B cell (primary cell): ENCODE measurements around the gene BCAR1. TPM values are rescaled to one million over a fixed set of nuclear protein-coding genes. Genes with fewer than 3 reads are reported as not detected.

Experiments used
- ATAC-seq: fragments of 200-7000 bp; cut with Tn5 transposase; one replicate; pipeline ENCODE4 v1.10.0; 2021; ENCODE audit warnings: low read depth, mild to moderate bottlenecking, moderate number of reproducible peaks, moderate library complexity
- CTCF ChIA-PET: fragments of 350-600 bp; sonication (Branson Sonifier 250); formaldehyde crosslinking; loops from one replicate; lab custom pipeline; 2021; ENCODE audit warnings: antibody characterized with exemption, inconsistent platforms; lab: Charles Lee
- POLR2A ChIA-PET: fragments of 350-600 bp; sonication (Branson Sonifier 250); formaldehyde crosslinking; loops from one replicate; lab custom pipeline; 2021; ENCODE audit warnings: antibody characterized with exemption; lab: Charles Lee
- DNase-seq: peaks from one replicate; pipeline ENCODE4 v3.0.0; 2013
- H2AFZ ChIP-seq: 2 replicates; pipeline ENCODE4 v1.6.1; 2012; ENCODE audit warnings: mild to moderate bottlenecking, low read depth, low read length; ENCODE audit not compliant: insufficient read depth, poor library complexity, severe bottlenecking
- H3K27ac ChIP-seq, 2 donors: 1 replicate in 1 of 2; 2 replicates in 1 of 2; pipeline ENCODE4 v1.5.1; 2012 to 2013; ENCODE audit warnings: low read length in 2 of 2, mild to moderate bottlenecking in 2 of 2, moderate library complexity in 1 of 2
- H3K27me3 ChIP-seq, 4 experiments: fragments of 200-600 bp in 1 of 4; sonication (generic) in 1 of 4; replicated peaks in 1 of 4; 1 replicate in 2 of 4; 2 replicates in 2 of 4; pipeline versions ENCODE4 v1.6.1 to v1.7.0; 2013 to 2016; ENCODE audit warnings: low read length in 3 of 4, mild to moderate bottlenecking in 2 of 4, mixed read lengths in 1 of 4, moderate library complexity in 1 of 4; ENCODE audit not compliant: insufficient read depth in 4 of 4, control insufficient read depth in 3 of 4; ENCODE audit errors: control extremely low read depth in 1 of 4
- H3K36me3 ChIP-seq, 2 experiments: replicated peaks in 1 of 2; 1 replicate in 1 of 2; 2 replicates in 1 of 2; pipeline versions ENCODE4 v1.6.1 to v1.7.1; 2013; ENCODE audit warnings: low read length in 1 of 2; ENCODE audit not compliant: insufficient read depth in 2 of 2, control insufficient read depth in 1 of 2; ENCODE audit errors: control extremely low read depth in 1 of 2, extremely low read depth in 1 of 2
- H3K4me1 ChIP-seq, 2 donors: fragments of 200-600 bp in 1 of 2; sonication (generic) in 1 of 2; 1 replicate in 1 of 2; 2 replicates in 1 of 2; pipeline versions ENCODE4 v1.5.1 to v1.6.1; 2013 to 2017; ENCODE audit warnings: low read length in 2 of 2; ENCODE audit not compliant: control insufficient read depth in 2 of 2, insufficient read depth in 2 of 2
- H3K4me2 ChIP-seq: replicated peaks from 2 replicates; pipeline ENCODE3; 2012; ENCODE audit warnings: mild to moderate bottlenecking, low read depth, low read length; ENCODE audit not compliant: poor library complexity, severe bottlenecking
- H3K4me3 ChIP-seq, 5 experiments: fragments of 200-600 bp in 1 of 5; sonication (generic) in 1 of 5; 1 replicate in 3 of 5; 2 replicates in 2 of 5; pipeline versions ENCODE4 v1.5.1 to v1.7.0; 2011 to 2016; ENCODE audit warnings: low read length in 4 of 5, mild to moderate bottlenecking in 4 of 5, low read depth in 2 of 5, control low read depth in 1 of 5, moderate library complexity in 1 of 5; ENCODE audit not compliant: insufficient read depth in 1 of 5; ENCODE audit errors: control extremely low read depth in 1 of 5, extremely low read depth in 1 of 5
- H3K79me2 ChIP-seq: fragments of 200-600 bp; sonication (generic); one replicate; pipeline ENCODE4 v1.6.0; 2016; ENCODE audit warnings: low read length; ENCODE audit not compliant: control insufficient read depth, insufficient read depth
- H3K9ac ChIP-seq: fragments of 200-600 bp; sonication (generic); 2 replicates; pipeline ENCODE4 v1.6.1; 2017; ENCODE audit warnings: mild to moderate bottlenecking, low read length, moderate library complexity
- H3K9me3 ChIP-seq, 3 donors: one replicate each; pipeline versions ENCODE4 v1.6.1 to v1.7.1; 2013; ENCODE audit warnings: low read length in 2 of 3; ENCODE audit not compliant: control insufficient read depth in 2 of 3, insufficient read depth in 1 of 3; ENCODE audit errors: control extremely low read depth in 1 of 3
- H4K20me1 ChIP-seq: 2 replicates; pipeline ENCODE4 v1.6.0; 2012; ENCODE audit warnings: mild to moderate bottlenecking, low read length; ENCODE audit not compliant: insufficient read depth, control insufficient read depth, poor library complexity, severe bottlenecking
- H3K27ac Mint-ChIP-seq: one replicate; pipeline ENCODE4 v1.8.0; 2021; ENCODE audit warnings: mixed read lengths
- H3K27me3 Mint-ChIP-seq: one replicate; pipeline ENCODE4 v1.8.0; 2021; ENCODE audit warnings: mixed read lengths
- H3K4me1 Mint-ChIP-seq: one replicate; pipeline ENCODE4 v1.8.0; 2021; ENCODE audit warnings: mixed read lengths
- H3K4me3 Mint-ChIP-seq: one replicate; pipeline ENCODE4 v1.8.0; 2021; ENCODE audit warnings: mixed read lengths
- H3K9me3 Mint-ChIP-seq: one replicate; pipeline ENCODE4 v1.8.0; 2022; ENCODE audit warnings: mixed read lengths; ENCODE audit not compliant: insufficient read depth
- EZH2 ChIP-seq: IDR thresholded peaks from 2 replicates; pipeline ENCODE4 v1.6.1; 2012; ENCODE audit warnings: borderline replicate concordance, low read depth, mild to moderate bottlenecking, moderate library complexity, low read length; ENCODE audit not compliant: insufficient read depth, poor library complexity, severe bottlenecking
- WGBS: methylation state at CpG from one replicate; pipeline ENCODE4 v1.1.5; 2013; ENCODE audit warnings: missing lambda C conversion rate; ENCODE audit not compliant: insufficient coverage; 5-methylcytosine and 5-hydroxymethylcytosine counted together
- intact Hi-C: fragments of 100-400 bp; cut with micrococcal nuclease; formaldehyde crosslinking; loops from one replicate; pipeline ENCODE4 v1.10.0; 2022
- polyA plus RNA-seq: library from polyadenylated mRNA; depleted of rRNA; stranded (reverse); fragments of >200 nt; gene quantifications from 2 replicates; pipeline ENCODE4 v1.2.3, GENCODE V29; 2012
- total RNA-seq, 2 donors: library from RNA; stranded (reverse); fragments of 120-200 nt in 1 of 2; gene quantifications; 1 replicate in 1 of 2; 2 replicates in 1 of 2; pipeline versions ENCODE4 v1.2.3 to v1.2.4, GENCODE V29; 2013 to 2022
- TF ChIP-seq, protein P1 (sequence below): fragments of 200-600 bp; IDR thresholded peaks from one replicate; pipeline ENCODE4 v1.8.0; 2022; ENCODE audit warnings: antibody characterized with exemption, mild to moderate bottlenecking

The BCAR1 gene
- total and polyA plus RNA-seq, 2 donors (not counting 1 experiment from before 2014, with no cell fraction given) = not detected

DNA sequence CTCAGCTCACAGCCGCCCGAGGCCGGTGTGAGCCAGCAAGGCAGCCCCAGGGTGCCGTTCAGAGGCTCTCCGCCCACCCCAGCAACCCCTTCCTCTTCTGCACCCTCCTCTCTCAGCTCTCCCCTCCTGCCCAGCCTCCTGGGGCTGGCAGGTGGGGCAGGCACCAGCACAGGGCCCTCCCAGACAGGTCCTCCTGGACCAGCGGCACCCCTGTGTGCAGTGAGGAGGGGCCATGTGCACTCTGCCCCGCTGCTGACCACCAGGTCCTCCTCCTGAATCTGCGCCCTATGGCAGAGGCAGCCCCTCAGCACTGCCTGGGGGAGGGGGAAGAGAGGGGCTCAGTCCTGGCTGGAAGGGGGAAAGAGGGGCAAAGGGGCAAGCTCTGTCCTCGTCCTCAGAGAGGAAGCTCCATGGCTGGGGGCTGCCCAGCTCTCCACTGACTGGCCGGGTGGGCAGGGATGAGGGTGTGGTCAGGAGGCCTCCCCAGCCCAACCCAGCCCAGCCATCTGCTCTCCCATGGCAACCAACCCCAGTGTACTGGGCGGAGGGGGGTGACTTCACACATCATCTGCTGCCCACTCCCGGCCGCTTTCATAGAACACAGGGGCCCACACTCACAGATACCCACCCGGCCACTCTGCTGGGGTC lies 5.4 kb upstream of the BCAR1 start:
- Histone ChIP-seq H3K27me3 (peaks cover 0 to 63% (median 33%) of the 10 kb centered on the region in 4 experiments), H2AFZ (no peak overlapping the region), H3K36me3 (no peaks in the 10 kb centered on the region), H3K4me1 (peaks cover 2 to 5% of the 10 kb centered on the region in 2 donors), H3K9me3 (peaks cover 0 to 11% (median 0%) of the 10 kb centered on the region in 3 donors), H3K4me2 (no peak overlapping the region), H4K20me1 (no peaks in the 10 kb centered on the region), H3K79me2 (no peaks in the 10 kb centered on the region), H3K27ac (no peak overlapping the region), H3K9ac (no peak overlapping the region), H3K4me3 (no peak overlapping the region)
- POLR2A ChIA-PET = no interaction called here
- WGBS = 52% methylated on average over 10 of the region's 14 CpGs
- H3K4me3 Mint-ChIP-seq = no peak overlapping the region
- CTCF ChIA-PET = interaction anchor here (1.1 kb wide), 1 partner anchor 124 kb away, joined by 3 read pairs; no protein-coding TSS in a partner anchor
- no peak for DNase-seq
- no peak for ATAC-seq
- intact Hi-C loops = no loop called here
- peaks cover 47% of the 10 kb centered on the region for H3K27me3 Mint-ChIP-seq
- peaks cover 5% of the 10 kb centered on the region for H3K4me1 Mint-ChIP-seq
- no peaks in the 10 kb centered on the region for H3K9me3 Mint-ChIP-seq
- no peak overlapping the region for H3K27ac Mint-ChIP-seq
- TF ChIP-seq, protein P1, sequence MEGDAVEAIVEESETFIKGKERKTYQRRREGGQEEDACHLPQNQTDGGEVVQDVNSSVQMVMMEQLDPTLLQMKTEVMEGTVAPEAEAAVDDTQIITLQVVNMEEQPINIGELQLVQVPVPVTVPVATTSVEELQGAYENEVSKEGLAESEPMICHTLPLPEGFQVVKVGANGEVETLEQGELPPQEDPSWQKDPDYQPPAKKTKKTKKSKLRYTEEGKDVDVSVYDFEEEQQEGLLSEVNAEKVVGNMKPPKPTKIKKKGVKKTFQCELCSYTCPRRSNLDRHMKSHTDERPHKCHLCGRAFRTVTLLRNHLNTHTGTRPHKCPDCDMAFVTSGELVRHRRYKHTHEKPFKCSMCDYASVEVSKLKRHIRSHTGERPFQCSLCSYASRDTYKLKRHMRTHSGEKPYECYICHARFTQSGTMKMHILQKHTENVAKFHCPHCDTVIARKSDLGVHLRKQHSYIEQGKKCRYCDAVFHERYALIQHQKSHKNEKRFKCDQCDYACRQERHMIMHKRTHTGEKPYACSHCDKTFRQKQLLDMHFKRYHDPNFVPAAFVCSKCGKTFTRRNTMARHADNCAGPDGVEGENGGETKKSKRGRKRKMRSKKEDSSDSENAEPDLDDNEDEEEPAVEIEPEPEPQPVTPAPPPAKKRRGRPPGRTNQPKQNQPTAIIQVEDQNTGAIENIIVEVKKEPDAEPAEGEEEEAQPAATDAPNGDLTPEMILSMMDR = no peak
- TF ChIP-seq EZH2 = no peak

DNA sequence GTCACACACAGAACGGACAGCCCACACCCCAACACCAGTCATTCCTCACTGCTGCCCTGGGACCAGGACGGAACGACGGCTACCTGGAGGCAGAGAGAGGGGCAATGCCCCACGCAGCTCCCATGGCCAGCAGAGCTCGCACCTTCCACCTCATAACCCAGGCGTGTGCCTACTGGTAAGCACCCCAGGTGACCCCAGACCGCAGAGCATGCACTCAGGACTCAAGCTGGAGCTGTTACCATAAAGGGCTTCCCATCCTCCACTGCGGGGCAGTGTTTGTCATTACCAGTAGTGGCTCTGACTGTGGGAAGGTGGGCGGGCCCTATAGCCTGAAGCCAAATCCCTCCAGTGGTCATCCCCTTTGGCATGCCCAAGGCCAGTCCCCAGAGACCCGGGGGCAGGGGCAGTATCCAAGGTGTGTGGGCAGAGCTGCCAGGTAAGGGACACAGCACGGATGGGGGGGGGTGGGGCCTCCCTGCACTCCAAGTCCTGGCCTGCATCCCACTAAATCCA lies 4.7 kb upstream of the BCAR1 start:
- Histone ChIP-seq H4K20me1 (peaks cover under 1% of the 10 kb centered on the region), H3K9ac (no peak overlapping the region), H3K9me3 (peaks cover 0 to 13% (median 0%) of the 10 kb centered on the region in 3 donors), H3K4me3 (no peak overlapping the region), H3K36me3 (no peaks in the 10 kb centered on the region), H3K79me2 (no peaks in the 10 kb centered on the region), H3K4me1 (peaks cover 5 to 8% of the 10 kb centered on the region in 2 donors), H3K27me3 (peaks cover 0 to 62% (median 34%) of the 10 kb centered on the region in 4 experiments), H3K4me2 (no peak overlapping the region), H2AFZ (no peak overlapping the region), H3K27ac (no peak overlapping the region)
- Mint-ChIP-seq H3K4me3 (no peak overlapping the region), H3K27ac (no peak overlapping the region), H3K27me3 (peaks cover 47% of the 10 kb centered on the region), H3K4me1 (peaks cover 6% of the 10 kb centered on the region), H3K9me3 (no peaks in the 10 kb centered on the region)
- POLR2A ChIA-PET = no interaction called here
- TF ChIP-seq EZH2 = no peak
- TF ChIP-seq, protein P1 = no peak
- CTCF ChIA-PET = interaction anchor here (1.1 kb wide), 2 partner anchors 124 to 129 kb away, joined by 3 read pairs; no protein-coding TSS in a partner anchor
- no peak for DNase-seq
- WGBS = 62% methylated on average over 7 of the region's 12 CpGs
- no peak for ATAC-seq
- intact Hi-C loops = no loop called here
